ENCODE data around the gene RHOBTB3.
"Not testable (repeated sequence)": the region's sequence is repeated elsewhere in the genome, so short reads cannot be mapped to it uniquely, and the experiment has no call there.

The RHOBTB3 gene

GRCh38 chr5:95822542-95823181, 91.5 kb downstream of the RHOBTB3 start, which contains the start of gene GLRX:
TSS of gene GLRX (minus strand) at chr5:95822726. CDS start at chr5:95822662, 64 bp downstream.
- DNase-seq = peak; percentile 66

GRCh38 chr5:95823218-95823737, 92.1 kb downstream of the RHOBTB3 start:
- peak; percentile 22 for DNase-seq

GRCh38 chr5:95823738-95824609, 92.8 kb downstream of the RHOBTB3 start:
- DNase-seq = peak; percentile 65

GRCh38 chr5:95824747-95825146, 93.6 kb downstream of the RHOBTB3 start:
- no peak for DNase-seq

- DNase-seq = no peak
These were observed 94.4 kb downstream of the RHOBTB3 start for GRCh38 chr5:95825495-95825894.

GRCh38 chr5:95826949-95827891, 96.1 kb downstream of the RHOBTB3 start:
- no peak for DNase-seq

GRCh38 chr5:95827892-95828246, 96.7 kb downstream of the RHOBTB3 start:
- no peak for DNase-seq

GRCh38 chr5:95830226-95830625, 99.1 kb downstream of the RHOBTB3 start:
- DNase-seq = no peak

GRCh38 chr5:95832664-95833063, 101.5 kb downstream of the RHOBTB3 start:
- no peak for DNase-seq

- DNase-seq = no peak
These were observed 104.7 kb downstream of the RHOBTB3 start for GRCh38 chr5:95835682-95836385.

- DNase-seq = no peak
These were observed 105.4 kb downstream of the RHOBTB3 start for GRCh38 chr5:95836544-95836943.

- not testable (repeated sequence) for DNase-seq
These were observed 105.8 kb downstream of the RHOBTB3 start for GRCh38 chr5:95836971-95837370.

- no peak for DNase-seq
These were observed 106.4 kb downstream of the RHOBTB3 start for GRCh38 chr5:95837492-95837891.

- no peak for DNase-seq
These were observed 106.9 kb downstream of the RHOBTB3 start for GRCh38 chr5:95838001-95838520.

- no peak for DNase-seq
These were observed 107.4 kb downstream of the RHOBTB3 start for GRCh38 chr5:95838556-95838955.

GRCh38 chr5:95839658-95840057, 108.5 kb downstream of the RHOBTB3 start:
- DNase-seq = no peak

- no peak for DNase-seq
These were observed 110.0 kb downstream of the RHOBTB3 start for GRCh38 chr5:95840956-95841705.

- peak; percentile 10 for DNase-seq
These were observed 111.0 kb downstream of the RHOBTB3 start for GRCh38 chr5:95841914-95842812.

GRCh38 chr5:95842854-95843544, 111.9 kb downstream of the RHOBTB3 start:
- peak; percentile 49 for DNase-seq

All from DMS53 (cell line).